HG03457 (cell line): ENCODE measurements around the gene MAPK8IP2.

Source experiments
- ATAC-seq: cut with Tn5 transposase; IDR thresholded peaks from one replicate; pipeline ENCODE4 v1.9.1; 2021; ENCODE audit warnings: moderate number of reproducible peaks; ENCODE audit not compliant: unreplicated experiment

Gene MAPK8IP2

DNA sequence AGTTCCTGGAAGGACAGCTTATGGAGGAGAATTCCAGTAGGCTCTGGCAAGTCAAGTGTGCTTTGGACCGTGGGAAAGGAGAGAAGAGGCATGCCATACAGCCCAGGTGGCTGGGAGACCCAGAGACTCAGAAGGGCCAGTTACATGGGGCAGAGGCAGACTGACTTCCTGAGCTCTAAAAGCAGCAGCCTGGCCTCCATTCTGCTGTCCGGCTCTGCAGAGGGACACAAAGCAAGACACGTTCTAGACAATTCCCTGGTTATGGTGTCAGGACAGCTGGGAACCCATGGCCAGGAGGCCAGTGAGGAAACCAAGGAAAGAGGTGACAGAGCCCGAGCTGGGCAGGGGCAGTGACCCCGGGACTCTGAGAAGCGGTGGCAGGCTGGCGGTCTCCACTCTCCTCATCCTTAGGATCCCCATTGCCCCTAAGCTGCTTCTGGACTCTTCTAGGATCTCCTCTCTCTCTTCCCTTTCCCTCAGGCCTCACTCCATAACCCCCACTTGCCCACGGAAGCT, 25.1 kb upstream of the MAPK8IP2 start:
- ATAC-seq, result no peak

DNA sequence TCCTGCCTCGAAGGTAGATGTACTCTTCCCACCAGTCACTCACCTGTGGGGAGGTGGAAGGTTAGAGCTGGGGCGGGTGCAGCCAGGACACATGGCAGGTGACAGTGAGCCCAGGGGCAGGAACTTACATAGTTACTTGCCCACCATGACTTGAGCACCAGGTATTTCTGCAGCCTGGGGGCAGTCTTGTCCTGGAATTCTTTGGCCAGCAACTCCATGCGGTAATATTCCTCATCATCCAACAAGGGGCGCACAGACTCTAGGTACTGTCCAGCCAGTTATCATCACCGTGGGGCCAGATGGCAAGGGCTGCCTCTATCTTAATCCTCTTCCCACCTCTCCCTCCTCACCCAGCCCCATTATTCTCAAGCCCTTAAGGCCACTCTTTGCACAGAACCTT, 24.5 kb upstream of the MAPK8IP2 start:
- no peak for ATAC-seq

DNA sequence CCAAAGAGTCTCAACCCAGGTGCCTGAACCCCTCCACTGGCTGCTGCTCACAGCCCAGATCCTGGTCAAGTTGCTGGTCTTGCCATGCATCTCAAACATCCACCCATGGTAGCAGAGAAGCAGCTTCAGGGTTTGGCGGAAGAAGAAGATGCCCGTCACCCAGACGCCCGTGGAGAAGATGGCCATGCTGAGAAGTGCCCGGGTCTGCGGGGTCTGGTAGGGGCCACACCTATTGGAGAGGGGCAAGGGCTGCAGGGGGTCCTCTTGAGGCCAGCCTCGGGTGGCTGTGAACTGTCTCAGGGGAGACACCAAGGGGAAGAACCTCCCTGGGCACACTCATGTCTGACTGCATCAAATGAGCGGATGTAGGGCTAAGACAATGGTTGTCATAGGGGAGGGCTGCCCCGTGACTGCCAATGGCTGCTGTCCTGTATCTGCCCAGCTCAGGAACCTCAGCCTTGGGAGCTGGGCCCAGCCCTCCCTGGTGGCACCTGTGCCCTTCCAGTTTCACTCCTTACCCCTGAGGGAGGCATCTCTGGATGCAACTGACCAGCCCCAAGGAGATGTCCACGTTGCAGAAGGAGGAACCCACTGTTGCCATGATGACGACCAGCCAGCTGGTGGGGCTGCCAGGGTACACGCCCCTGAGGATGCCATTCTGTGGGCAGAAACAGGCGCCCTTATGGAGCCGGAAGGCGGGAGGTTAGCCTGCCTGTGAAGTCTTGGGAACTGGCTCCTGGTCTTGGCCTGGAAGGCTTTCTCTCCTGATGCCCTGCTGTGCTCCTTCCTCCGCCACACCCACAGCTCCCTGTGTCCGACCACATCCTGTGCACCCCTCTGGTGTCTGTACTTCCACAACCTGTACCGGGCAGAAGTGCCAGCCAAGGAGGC, 23.5 kb upstream of the MAPK8IP2 start:
- ATAC-seq, result no peak

DNA sequence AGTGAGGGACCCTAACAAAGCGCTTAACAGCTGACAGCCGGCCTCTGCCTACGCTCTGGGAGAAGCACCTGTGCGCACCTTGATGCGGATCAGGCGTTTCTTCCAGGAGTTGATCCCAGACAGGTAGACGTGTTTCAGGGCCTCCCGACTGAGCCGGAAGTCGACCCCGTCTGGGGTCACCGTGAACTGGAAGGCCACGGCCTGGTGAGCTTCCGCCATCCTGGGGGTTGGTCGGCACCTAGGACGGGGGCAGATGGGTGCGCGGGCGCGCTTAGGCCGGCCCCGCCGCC, 23.0 kb upstream of the MAPK8IP2 start:
- no peak for ATAC-seq

DNA sequence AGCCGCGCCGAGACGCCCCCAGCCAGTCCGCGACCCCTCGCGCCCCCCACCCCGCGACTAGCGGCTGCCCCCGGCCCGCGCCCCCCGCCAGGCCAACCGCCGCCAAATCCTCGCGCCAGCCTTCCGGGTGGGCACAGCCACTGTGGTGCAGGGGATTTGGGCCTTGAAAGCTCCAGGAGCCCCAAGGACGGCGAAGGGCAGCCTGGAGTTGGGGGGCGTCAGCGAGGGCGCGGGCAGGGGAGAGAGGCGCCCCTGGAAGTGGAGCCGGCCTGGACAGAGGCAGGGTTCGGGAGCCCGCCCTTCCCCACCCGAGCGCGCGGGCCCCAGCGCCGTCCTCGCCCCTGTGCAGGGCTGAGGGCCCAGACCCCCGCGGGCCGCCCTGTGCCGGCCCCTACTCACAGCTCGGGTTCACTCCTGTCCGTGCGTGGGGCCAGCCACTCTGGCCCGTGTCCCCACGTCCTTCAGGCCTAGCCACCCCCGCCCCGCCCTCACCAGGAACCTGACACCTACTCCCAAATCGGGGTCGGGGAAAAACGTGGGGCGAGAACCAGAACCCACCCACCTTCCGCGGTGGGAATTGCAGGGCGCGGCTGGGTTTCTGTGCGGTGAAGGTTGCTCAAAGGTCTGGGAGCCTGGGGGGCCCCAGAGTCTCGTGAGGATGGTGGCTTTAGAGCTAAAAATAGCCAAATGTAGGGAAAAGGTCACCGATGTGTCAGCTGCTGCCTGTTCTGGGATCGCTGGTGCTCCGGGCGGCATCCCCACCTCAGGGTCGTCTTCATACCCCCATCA, 22.4 kb upstream of the MAPK8IP2 start, which contains the start of gene CPT1B:
Gene CPT1B (minus strand): TSS at position 441 of the 789 bp plus-strand sequence. CDS start 512 bp downstream, outside the sequence.
- no peak for ATAC-seq

DNA sequence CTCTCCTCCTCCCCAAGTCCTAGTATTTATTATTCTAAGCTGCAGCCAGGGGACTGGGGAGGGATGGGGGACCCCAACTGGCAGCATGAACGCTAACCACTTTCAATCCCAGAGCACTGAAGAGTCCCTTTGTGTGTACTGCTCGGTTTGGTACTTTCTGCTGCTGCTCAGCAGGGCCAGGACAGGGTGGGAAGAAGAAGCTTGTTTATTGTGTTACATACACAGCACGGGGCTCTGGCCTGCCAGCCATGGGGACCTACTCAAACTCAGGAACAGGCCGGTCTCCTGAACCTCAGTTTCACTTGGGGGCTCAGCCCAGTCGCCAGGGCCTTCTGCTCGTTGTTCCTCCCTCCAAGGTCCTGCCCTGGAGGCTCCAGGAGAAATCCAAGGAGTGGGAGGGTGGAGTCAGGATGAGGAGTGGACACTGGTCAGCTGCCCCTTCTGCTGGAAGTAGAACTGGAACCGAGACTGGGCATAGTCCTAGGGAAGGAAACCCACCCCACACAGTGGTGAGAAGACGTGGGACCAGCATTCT, 21.8 kb upstream of the MAPK8IP2 start:
- ATAC-seq, result no peak

DNA sequence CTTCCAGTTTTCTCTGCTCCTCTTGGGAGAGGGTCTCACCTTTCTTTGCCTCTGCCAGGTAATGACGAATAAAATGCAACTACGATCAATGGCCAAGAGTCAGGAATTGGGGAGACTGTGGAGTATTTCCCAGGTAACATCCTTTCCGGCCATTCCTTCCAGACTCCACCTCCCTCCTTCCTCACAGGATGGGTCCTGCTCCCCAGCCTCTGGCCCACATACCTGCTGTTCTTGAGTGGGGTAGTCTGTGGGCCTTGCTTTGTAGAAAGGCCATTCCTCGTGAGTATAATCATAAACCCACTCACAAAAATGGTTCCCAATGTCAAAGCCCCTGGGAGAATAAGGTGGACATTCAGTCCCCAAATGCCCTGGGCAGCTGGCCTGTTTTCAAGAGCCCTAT, 20.8 kb upstream of the MAPK8IP2 start:
- no peak for ATAC-seq

DNA sequence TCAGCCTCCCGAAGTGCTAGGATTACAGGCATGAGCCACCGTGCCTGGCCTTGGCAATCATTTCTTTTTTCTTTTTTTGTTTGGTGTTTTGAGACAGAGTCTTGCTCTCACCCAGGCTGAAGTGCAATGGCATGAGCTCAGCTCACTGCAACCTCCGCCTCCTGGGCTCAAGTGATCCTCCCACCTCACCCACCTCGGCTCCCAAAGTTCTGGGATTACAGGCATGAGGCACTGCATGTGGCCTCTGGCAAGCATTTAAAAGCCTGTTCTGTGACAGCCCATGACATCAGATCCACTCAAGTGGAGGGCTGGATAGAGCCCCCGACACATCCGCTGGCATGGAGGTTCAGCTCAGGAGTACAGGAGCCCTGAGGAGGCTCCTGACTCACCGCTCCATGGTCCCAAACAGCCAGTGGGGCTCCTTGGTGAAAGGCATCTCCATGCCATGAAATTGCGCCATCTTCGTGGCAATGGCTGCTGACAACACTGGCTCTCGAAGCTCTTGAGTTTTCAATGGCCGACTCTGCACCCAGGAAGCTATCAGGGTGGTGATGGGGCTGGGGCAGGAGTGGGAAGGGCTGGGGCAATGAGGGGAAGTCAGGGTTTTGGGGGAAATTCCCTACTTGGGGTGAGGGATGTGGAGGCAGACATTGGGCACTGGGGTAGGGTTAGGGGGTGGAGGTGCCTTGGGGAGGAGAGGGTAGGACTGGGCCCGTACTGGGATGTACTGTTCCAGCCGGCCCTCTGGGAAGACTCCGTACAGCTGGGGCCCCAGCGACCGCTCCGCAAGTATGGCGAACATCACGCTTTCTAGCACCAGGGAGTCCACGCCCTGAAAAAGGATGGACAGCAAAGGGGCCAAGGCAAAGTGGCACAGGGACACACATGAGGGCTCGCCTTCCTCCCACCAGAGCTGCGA, 19.3 kb upstream of the MAPK8IP2 start:
- ATAC-seq, result no peak

DNA sequence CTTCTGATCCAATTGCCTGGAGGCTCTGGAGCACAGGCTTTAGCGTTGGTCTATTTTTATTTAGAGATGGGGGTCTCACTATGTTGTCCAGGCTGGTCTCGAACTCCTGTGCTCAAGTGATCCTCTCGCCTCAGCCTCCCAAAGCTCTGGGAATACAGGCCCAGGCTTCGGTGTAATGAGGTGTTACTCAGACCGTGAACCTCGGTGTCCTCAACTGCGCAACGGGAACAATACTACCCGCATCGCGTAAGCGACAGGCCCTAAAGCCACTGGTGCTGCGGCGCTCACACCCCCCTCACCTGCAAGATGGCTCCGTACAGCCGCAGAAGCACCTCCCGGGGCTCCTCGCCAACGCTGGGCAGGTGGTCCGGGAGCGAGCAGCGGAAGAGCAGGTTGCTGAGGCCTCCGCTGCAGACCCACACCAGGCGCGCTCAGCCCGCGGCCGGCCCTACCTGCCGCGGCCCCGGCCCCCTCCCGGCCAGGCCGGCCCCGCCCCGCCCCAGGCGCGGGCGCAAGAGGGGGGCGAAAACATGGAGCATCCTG, 18.6 kb upstream of the MAPK8IP2 start:
- ATAC-seq, result no peak

DNA sequence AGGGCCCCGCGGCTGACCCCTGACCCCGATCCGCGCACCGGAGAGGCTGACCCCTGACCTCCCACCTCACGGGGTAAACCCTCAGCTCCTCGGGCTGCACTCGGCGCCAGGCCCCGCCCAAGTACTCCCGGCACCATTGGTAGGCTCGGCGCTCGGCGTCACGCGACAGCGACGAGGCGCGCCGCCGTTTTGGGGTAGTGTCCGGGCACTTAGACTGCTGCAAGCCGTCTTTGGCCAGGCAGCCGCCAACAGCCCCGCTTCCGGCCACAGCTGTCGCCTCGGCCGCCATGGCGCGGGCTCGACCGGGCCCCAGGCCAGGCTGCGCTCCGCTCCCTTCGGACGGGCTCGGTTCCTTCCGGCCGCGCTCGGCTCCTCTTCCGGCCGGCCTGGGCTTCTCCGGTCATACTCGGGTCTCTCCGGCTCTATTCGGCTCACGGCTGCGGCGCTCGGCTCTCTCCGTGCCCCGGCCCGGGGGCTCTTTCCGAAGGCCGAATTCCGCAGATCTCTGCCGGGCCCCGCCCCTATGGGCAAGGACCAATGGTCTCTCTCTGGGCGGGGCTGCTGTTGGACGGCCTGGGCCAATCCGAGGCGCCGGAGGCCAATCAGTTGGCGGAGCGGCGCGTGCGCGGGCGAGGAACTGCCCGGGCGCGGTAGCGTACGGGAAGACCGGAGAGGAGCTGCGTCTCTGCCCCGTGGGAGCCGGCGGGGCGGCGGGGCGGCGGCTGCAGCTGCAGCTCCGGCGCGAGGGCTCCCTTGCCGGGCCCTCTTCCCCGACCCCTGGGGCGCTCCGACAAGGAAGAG, 17.9 kb upstream of the MAPK8IP2 start, which contains the start of gene CHKB:
Gene CHKB (minus strand): TSS at position 357 of the 801 bp plus-strand sequence. CDS start 68 bp downstream, at position 289.
- peak; percentile 80 for ATAC-seq

DNA sequence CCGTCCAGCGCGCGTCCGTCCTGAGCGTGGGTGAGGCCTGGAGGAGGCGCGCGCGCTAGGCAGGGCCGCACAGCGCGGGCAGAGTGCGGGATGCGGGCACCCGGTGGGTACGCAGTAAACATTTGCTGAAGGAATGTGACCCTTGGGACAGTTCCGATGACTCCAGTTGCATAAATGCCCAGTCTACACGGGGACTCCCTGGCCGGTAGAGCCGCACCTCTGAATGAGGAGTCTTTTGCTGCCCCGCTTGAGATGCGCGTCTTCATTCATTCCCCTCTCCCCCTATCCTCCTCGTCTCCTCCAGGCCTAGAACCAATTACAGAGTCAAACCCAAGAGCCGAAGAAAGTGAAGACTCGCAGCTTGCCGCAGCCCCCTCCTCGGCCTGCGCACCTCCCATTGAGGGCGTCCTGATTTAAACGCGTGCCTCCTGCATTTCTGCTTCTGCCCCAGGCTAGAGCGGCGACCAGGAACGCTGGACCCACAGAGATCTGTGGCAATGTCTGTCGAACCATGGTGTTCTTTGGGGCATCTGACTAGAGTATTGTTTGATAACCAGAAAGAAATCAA, 17.2 kb upstream of the MAPK8IP2 start:
- no peak for ATAC-seq

DNA sequence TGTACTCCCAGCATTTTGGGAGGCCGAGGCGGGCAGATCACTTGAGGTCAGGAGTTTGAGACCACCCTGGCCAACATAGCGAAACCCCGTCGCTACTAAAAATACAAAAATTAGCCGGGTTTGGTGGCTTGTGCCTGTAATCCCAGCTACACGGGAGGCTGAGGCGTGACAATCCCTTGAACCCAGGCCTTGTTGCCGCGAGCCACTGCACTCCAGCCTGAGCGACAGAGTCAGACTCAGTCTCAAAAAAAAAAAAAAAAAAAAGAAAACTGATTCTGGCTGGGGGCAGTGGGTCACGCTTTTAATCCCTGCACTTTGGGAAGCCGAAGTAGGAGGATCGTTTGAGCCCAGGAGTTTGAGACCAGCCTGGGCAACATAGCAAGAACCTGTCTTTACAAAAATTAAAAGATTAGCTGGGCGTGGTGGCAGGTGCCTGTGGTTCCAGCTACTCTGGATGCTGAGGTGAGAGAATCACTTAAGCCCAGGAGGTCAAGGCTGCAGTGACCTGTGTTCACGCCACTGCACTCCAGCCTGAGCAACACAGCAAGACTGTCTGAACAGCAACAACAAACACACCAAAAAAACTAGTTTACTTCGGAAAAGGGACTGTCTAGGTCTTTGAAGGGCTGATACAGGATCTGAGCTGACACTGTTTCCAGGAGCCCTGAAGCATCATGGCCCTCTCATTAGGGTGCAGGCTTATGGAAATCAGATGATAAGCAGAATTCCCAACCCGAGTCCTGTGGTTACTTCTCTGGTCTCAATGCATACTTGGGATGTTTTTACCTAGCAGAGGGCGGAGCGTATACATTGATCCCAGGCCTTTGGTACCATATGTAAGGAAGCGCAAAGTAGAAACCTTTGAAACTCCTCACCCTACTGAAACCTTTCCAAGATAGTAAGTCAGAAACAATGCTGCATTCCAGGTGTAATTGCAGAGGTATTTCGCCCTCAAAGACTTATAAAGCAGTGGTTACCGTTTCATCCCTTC, 16.2 kb upstream of the MAPK8IP2 start:
- ATAC-seq, result no peak

DNA sequence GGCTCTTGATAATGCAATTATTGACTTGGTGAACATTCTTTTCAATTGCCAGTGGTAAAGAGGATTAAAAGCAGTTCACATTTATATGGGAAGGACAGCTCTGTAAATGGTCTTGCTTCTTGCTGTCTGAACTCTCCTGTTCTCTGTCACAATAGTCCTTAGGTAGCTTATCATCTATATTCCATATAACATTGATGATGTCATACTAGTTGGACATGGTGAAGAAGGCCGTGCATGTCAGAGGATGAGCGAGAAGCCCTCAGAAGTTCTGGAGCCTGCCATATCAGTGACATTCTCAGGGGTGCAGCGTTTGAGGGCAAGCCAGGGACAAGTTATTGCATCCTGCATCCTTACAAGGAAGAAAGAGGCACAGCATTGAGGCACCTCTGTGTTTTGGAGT, 15.4 kb upstream of the MAPK8IP2 start:
- ATAC-seq, result no peak

DNA sequence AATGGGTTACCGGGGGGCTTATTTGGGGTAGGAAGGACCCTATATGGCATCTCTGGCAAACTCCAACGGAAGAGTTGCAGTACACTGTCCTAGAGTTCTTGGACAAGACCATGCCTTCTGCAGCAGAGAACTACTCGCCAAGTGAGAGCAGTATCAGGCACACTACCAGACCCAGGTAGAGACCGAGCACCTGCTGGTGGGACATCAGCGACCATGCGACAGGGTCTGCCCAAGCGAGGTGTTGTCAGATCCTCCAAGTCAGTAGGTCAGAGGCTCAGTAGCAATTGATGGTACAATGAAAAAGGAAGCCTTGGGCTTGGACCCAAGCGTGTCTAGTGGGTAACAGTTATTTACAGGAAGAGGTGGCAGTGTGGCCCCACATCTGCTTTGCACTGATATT, 14.8 kb upstream of the MAPK8IP2 start:
- no peak for ATAC-seq

DNA sequence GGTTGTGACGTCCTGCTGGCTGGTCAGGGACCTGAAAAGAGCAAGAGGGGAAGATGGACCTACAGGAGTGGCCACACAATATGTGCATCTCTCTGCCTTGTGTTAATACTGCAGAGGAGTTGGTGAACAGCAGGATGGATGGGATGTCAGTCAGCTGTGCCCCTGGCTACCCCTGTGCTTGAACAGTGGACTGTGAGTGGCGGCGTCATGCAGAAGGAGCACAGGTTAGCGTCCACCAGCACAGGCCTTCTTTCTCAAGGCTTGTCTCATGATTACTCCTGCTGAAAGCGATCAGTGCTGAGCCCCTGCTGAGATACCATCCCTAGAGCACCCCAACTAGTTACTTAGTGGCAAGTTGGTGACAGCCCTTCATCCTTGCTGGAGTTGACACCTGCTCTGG, 14.2 kb upstream of the MAPK8IP2 start:
- ATAC-seq, result no peak

DNA sequence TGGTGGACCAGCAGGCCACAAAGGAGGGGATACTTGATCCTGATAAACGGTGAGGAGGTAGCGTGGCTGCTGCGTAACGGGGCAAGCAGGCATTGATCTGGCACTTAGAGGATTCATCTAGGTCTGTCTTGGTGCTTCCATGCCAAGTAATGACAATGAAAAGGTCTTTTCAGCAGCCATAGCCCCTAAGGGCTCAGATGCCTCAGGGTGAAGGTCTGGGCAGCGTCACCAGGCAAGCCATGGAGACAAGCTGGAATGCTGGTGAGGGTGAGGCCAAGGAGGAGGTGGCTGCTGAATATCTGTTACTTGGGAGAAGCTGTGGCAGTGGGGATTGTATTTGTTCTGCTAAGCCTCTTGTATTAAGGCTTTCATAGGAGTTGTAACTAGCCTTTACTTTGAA, 13.2 kb upstream of the MAPK8IP2 start:
- ATAC-seq, result no peak

DNA sequence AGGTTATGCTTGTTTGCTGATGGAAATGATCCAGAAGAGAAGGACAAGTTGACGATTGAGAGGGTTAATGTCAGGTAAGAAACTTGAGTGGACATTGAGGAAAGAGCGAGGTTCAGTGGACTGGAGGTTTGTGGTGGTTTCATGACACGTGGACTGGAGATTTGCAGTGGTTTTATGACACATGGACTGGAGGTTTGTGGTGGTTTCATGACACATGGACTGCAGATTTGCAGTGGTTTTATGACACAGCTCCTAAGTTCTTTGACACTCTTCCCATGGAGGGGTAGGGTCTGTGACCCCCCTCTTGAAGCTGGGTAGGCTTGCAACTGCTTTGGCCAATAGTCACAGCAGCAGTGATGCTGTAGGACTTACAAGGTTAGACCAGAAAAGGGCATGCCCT, 5.4 kb upstream of the MAPK8IP2 start:
- no peak for ATAC-seq

DNA sequence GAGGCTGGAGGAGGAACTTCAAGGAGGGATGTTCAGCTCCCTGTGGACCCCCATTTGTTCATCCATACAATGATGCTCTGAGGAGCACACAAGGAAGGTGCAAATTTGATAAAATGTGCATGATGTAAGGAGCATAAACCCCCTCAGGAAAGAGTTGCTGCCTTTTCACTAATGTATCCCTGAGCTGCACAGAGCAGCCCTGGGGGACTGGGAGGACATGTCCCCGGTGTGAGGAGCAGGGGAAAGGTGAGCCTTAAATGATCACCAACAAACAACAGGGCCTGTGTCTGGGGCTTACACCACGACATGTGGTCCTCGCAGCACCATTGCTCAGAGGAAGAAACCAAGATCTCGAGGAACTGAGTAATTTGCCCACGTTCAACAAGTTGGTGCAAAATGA, 3.5 kb upstream of the MAPK8IP2 start:
- ATAC-seq, result no peak
